Right ventricle myocardium inferior (tissue), 1 donor: ENCODE data around the gene GSTM4. TPM values are rescaled to one million over a fixed set of nuclear protein-coding genes. Genes with fewer than 3 reads are reported as not detected.

ENCODE experiments used
- ATAC-seq: fragments of 200-7000 bp; cut with Tn5 transposase; one replicate; pipeline ENCODE4 v1.9.1; 2020; ENCODE audit warnings: mild to moderate bottlenecking, moderate library complexity
- DNase-seq: peaks from one replicate; pipeline ENCODE4 v3.0.0; 2021; ENCODE audit errors: missing footprints
- intact Hi-C: fragments of 100-400 bp; cut with DNase I; formaldehyde crosslinking; loops from one replicate; pipeline ENCODE4 v1.11.0; 2022
- total RNA-seq: library from RNA; stranded (reverse); fragmentation: NEBNext Ultra II Directional; extraction: Animal tissue kit (Norgen Biotek cat#: 25700); gene quantifications from one replicate; pipeline ENCODE4 v1.2.1, GENCODE V29; 2021
- donor health status: DM: no; HTN: yes; CAD: no; lungs with severe emphysema.

Gene GSTM4
- total RNA-seq, 1 donor from 2014 or later = 35.1 TPM

DNA sequence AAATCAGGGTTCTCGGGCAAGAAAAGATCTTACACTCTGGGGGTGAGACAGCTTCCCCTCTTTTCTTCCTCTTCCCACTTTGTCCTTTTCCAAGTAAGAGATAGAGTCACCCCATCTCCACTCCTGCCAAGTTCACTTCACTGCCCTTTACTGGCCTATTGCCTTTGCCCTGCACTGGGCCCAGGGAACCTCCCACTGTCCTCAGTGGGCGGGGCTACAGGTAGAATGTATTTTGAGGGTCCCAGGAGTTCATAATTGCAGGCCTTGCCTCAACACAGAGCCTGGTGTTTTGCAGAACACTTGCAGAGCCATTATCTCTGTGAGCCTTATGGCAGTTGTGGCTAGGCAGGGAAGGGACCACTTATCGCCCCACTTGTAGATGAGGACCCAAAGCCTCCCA, 33.0 kb upstream of the GSTM4 start:
- intact Hi-C loops = no loop called here
- ATAC-seq = no peak
- no peak for DNase-seq

DNA sequence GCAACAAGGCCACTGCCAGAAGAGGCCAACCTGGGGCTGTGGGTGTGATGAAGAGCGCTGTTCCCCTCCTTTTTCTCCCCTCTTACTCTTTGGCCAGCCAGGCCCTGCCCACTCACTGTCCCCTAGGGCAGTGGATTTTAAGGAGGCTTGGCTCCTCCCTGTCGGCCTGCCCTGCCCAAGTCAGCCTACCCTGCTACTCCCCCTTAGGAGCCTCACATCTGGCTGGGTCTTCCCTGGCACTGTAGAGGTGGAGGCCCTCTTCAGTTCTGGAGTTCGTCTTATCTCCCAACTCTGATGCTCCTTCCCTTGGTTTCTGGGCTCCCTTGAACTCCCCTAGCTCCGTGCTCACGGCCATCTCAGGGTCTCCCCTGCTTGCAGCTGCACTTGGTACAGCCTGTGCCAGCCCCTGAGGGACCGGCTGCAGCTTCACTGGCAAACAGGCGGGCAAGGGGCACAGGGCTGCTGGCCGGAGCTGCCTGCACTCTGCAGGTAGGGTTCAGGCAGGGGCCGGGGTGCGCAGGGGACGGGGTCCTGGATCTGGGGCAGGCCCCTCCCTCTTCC, 32.2 kb upstream of the GSTM4 start:
- intact Hi-C loops = no loop called here
- ATAC-seq (no peak), DNase-seq (no peak)

GRCh38 chr1:109624201-109625010, 31.5 kb upstream of the GSTM4 start:
- ATAC-seq (no peak), DNase-seq (no peak)
- intact Hi-C loops = no loop called here

DNA sequence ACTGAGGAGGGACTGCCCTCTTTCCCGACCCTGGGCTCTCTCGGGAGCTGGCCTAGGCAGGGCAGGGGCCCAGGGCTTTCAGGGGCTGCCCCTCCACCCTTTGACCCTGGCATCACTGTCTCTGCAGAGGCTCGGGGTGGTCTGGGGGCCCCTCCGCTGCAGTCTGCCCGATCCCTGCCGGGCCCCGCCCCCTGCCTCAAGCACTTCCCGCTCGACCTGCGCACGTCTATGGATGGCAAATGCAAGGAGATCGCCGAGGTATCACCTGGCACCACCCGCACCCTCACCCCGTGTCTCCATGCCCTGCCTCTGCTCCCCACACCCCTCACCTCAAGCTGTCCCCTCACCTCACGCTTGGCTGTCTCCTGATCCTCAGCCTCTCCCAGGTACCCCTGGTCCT, 30.7 kb upstream of the GSTM4 start:
- ATAC-seq (no peak), DNase-seq (no peak)
- intact Hi-C loops = no loop called here

GRCh38 chr1:109625601-109626560, 30.0 kb upstream of the GSTM4 start:
- no peak for ATAC-seq
- DNase-seq = no peak
- intact Hi-C loops = no loop called here

GRCh38 chr1:109626682-109627408, 29.1 kb upstream of the GSTM4 start:
- ATAC-seq (no peak), DNase-seq (no peak)
- intact Hi-C loops = no loop called here

- intact Hi-C loops = no loop called here
- ATAC-seq (no peak), DNase-seq (no peak)
These were observed 28.1 kb upstream of the GSTM4 start for GRCh38 chr1:109627692-109628399.

GRCh38 chr1:109628540-109629321, 27.2 kb upstream of the GSTM4 start:
- ATAC-seq = no peak
- intact Hi-C loops = no loop called here
- no peak for DNase-seq

DNA sequence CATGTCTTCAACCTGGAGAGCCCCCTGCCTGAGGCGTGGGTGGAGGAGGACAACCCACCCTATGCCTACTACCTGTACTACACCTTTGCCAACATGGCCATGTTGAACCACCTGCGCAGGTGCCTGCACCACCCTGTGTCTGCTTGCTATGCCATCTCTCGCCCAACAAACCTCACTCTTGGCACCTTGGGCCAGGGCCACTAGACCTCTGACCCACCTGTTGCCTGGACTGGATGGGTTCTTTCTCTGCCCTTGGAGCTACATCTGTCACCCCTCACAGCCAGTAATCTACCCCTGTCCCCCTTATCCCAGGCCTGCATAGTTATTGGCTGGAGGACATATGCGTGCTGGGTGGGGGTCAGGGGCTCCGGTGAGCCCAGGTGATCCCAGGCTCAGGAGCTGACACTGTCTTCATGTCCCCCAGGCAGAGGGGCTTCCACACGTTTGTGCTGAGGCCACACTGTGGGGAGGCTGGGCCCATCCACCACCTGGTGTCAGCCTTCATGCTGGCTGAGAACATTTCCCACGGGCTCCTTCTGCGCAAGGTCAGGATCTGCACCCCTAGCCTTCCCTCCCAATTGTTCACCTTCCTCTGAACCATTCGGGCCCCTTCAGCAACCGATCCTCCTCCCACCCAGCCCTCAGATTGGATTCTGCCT, 26.4 kb upstream of the GSTM4 start:
- intact Hi-C loops = no loop called here

DNA sequence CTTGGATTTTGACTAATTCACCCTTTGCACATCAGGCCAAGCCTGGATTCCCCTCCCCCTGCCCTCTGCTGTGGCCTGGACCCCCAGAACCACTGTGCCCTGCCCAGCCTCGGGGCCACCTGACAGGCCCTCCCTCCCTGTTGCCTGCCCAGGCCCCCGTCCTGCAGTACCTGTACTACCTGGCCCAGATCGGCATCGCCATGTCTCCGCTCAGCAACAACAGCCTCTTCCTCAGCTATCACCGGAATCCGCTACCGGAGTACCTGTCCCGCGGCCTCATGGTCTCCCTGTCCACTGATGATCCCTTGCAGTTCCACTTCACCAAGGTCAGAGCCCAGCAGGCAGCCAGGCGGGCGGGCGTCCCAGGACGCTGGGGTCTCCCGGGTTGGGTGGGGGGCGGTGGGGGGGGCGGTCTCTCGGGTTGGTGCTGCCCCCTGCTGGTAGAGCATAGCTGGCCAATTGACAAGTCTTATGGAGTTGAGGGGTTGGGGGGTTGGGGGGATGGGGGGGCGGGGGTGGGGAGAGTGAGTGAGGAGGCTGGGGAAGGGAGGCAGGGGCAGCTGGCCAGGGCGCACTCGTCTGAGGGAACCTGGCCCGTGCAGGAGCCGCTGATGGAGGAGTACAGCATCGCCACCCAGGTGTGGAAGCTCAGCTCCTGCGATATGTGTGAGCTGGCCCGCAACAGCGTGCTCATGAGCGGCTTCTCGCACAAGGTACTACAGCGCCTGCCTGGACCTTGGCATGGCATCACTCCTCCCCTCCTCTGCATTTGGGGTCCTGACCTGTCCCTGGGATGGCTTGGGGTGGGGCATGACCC, 25.6 kb upstream of the GSTM4 start:
- no peak for DNase-seq
- intact Hi-C loops = no loop called here

More for the DNA sequence above, 26.4 kb upstream of the GSTM4 start:
- ATAC-seq (no peak), DNase-seq (no peak)

DNA sequence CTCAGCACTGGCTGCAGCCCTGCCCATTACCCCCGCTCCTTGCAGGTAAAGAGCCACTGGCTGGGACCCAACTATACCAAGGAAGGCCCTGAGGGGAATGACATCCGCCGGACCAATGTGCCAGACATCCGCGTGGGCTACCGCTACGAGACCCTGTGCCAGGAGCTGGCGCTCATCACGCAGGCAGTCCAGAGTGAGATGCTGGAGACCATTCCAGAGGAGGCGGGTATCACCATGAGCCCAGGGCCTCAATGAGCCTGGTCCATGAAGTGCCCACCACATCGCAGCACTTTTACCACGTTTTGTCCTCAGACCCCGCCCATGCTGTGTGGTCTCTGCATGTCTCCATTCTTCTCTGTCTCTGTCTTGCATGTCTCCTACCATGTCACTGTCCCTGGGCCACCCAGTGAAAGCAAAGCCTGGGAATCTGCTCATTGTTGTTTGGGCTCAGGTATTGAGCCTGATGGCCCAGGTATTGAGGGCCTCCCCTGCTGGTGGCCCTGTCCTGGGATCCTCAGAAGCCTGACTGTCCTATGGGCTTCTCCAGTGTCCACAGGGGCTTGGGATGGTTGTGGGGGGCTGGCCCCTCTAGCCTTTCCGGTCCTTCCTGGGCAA, 24.9 kb upstream of the GSTM4 start:
- DNase-seq (no peak), ATAC-seq (no peak)
- intact Hi-C loops = no loop called here

More for the DNA sequence above, 25.6 kb upstream of the GSTM4 start:
- no peak for ATAC-seq

DNA sequence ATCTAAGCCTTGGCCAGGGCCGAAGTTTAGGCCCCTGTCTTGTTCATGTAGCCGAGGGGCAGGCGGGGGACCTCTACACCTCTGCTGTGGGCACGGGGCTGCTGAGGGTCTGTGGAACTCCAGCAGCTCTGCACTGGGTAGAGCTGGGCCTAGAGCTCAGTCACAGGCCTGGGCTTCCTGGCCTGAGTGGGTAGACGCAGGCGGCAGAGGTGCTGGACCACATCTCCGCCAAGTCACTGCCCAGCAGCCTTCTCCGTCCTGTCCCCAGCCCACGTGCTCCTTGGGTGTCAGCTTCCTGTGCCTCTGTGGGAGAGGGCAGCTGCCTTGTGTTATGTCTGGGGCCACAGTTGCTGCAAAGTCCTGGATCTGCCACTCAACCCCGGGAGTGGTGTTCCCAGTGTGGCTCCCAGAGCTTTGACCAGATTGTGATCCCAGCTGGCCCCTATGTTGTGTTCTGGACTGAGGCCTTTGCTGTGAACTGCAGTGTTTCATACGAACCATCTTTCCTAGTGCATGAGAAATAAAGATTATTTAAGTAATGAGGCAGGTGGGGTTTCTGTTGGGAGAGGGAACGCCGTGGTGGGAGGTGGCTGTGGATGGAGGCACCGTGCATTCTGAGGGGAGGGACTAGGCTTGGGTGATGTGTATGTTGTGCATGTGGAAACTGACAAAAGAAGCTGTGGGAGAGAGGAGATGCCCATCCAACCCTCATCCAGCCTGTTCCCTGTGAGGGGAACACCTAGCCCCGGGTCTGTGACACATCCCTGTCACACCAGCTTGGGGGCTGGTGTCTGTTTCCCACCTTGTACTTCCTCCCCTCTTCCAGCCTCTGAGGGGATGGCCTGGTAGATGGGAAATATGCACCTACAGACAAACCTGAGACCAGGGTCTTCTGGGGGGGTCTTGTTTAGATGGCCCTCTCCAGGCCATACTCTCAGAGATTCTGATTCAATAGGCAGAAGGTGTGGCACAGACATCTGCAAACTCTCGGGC, 24.1 kb upstream of the GSTM4 start:
- ATAC-seq (peak; percentile 7), DNase-seq (no peak)
- intact Hi-C loops = no loop called here

DNA sequence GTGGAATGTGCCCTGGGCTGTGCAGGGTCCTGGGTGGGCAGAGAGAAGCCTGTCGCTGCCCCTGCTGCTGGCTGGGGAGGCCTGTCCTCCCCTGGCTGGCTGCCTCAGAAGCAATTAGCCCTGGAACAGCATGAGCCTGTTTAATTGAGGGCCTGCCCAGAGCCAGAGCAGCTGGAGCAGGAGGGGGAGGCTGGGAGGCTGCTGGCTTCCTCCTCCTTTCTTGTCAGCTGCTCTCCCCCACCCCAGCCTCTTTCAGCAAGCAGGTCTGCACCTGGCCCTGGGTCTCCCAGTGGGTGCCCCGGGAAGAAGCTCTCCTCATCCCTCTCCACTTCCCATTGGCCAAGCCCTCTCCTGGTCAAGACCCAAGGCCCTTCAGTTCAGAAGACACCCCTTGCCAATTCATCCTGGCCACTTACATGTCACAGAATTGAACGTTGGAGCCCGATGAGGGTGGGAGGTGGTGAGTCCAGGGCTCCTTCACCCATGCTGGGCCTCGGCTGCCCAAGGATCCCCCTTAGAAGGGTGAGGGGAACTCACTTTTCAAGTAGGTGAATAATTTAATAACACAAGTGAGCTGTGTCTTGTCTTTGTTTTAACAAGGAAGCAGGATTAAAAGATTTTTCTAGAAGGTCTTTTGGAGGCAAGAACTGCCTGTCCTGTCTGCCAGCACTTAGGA, 23.1 kb upstream of the GSTM4 start:
- DNase-seq (no peak), ATAC-seq (peak; percentile 51)
- intact Hi-C loops = no loop called here

DNA sequence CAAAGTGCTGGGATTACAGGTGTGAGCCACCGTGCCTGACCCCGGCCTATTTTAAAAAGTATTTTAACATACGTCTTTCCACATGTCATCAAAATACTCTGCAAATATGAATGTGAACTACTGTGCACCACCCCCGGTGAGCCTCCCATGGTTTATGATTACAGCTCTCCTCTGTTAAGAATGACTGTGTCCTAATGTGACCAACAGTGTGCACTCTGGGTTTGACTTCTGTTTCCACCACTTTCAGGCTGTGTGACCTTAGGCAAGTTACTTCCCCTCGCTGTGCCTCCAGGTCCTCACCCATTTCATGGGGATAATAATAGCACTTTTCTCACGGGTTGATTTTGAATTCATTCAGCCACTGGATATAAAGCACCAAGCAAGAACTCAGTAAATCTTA, 21.6 kb upstream of the GSTM4 start:
- intact Hi-C loops = no loop called here
- ATAC-seq = no peak
- no peak for DNase-seq
